RWPE1 (cell line): Measurements from ENCODE around the gene EEA1.
"Not testable (repeated sequence)": the region's sequence is repeated elsewhere in the genome, so short reads cannot be mapped to it uniquely, and the experiment has no call there.

Source experiments
- CTCF ChIA-PET: fragments of 350-600 bp; sonication (Branson Sonifier 250); formaldehyde crosslinking; extraction: SDS; loops from one replicate; lab custom pipeline; 2021; lab: Yijun Ruan, JAX
- POLR2A ChIA-PET: fragments of 400-600 bp; formaldehyde crosslinking; extraction: SDS; loops from one replicate; lab custom pipeline; 2020; ENCODE audit warnings: antibody characterized with exemption; ENCODE audit not compliant: low non-redundant PET; lab: Yijun Ruan, JAX
- DNase-seq: peaks from one replicate; pipeline ENCODE4 v3.0.0; 2012; ENCODE audit warnings: low spot score
- H3K27ac ChIP-seq: fragments of 450-650 bp; 2 replicates; pipeline ENCODE4 v1.5.1; 2017
- TF ChIP-seq, protein P1 (sequence below): fragments of 450-650 bp; conservative IDR thresholded peaks from 2 replicates; pipeline ENCODE4 v1.5.1; 2017; ENCODE audit warnings: low read depth, mild to moderate bottlenecking

EEA1 gene

GRCh38 chr12:92764831-92765230, 164.3 kb downstream of the EEA1 start:
- TF ChIP-seq, protein P1, sequence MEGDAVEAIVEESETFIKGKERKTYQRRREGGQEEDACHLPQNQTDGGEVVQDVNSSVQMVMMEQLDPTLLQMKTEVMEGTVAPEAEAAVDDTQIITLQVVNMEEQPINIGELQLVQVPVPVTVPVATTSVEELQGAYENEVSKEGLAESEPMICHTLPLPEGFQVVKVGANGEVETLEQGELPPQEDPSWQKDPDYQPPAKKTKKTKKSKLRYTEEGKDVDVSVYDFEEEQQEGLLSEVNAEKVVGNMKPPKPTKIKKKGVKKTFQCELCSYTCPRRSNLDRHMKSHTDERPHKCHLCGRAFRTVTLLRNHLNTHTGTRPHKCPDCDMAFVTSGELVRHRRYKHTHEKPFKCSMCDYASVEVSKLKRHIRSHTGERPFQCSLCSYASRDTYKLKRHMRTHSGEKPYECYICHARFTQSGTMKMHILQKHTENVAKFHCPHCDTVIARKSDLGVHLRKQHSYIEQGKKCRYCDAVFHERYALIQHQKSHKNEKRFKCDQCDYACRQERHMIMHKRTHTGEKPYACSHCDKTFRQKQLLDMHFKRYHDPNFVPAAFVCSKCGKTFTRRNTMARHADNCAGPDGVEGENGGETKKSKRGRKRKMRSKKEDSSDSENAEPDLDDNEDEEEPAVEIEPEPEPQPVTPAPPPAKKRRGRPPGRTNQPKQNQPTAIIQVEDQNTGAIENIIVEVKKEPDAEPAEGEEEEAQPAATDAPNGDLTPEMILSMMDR, result no peak
- DNase-seq, result no peak
- ChIA-PET POLR2A (no interaction called here), CTCF (interaction anchor here (0.6 kb wide), 1 partner anchor 285 kb away, joined by 4 read pairs; no protein-coding TSS in a partner anchor)
- H3K27ac ChIP-seq, result no peak overlapping the region

GRCh38 chr12:92762773-92763172, 166.3 kb downstream of the EEA1 start:
- ChIA-PET CTCF (no interaction called here), POLR2A (no interaction called here)
- TF ChIP-seq, protein P1, result no peak
- no peak overlapping the region for H3K27ac ChIP-seq
- peak; percentile 55 for DNase-seq

DNA sequence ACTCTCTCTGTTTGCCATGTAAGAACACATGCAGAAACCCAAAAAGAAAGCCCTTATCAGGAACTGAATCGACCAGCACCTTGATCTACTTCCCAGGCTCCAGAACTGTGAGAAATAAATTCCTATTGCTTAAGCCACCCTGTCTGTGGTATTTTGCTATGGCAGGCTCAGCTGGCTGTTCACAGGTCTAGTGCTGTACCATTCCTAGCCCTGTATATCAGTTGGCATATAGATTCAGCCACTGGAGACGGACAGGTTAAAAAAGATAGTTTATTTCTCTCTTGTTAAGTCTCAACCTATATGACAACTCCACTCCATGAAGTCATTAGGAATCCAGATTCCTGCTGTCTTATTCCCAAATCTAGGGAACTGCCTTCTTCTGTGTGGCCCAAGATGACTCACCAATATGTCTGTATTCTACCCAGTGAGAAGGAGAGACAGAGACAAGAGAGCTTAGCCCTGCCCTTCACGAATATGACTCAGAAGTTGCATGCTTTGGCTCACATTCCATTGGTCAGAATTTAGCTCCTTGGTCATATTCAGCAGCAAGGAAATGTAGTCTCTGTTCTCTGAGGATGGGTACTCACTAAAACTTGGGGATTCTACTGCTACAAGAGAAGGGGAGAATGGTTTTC, 169.3 kb downstream of the EEA1 start:
- CTCF ChIA-PET, result interaction anchor here (0.6 kb wide), 2 partner anchors 12 to 28 kb away, joined by 3 to 4 read pairs; no protein-coding TSS in a partner anchor
- H3K27ac ChIP-seq, result no peak overlapping the region
- DNase-seq, result peak; percentile 83
- TF ChIP-seq, protein P1, result no peak
- POLR2A ChIA-PET, result no interaction called here

DNA sequence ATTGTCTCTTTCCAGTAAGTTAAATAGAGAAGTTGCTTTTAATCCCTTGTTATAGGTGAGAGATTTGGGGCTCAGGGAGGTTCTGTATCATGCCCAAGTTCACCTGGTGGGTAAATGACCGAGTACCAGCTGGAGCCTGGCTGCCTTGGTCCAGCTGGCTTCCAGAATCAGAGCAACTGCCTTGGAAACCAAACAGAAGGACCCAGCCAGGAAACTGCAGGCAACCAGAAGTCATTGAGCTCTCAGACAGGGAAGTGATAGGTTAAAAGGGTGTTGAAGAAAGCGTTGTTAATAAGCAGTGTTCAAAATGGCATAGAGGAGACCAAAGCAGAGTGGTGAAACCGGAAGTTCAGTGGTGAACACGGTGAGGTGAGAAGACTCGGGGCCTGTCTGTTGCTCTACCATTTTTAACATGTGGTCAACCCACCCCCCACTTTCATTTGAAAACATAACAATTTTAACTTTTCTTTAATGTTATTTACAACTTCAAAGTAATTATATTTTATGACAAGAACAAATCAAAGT, 171.4 kb downstream of the EEA1 start:
- DNase-seq, result no peak
- ChIA-PET POLR2A (no interaction called here), CTCF (no interaction called here)
- no peak overlapping the region for H3K27ac ChIP-seq
- TF ChIP-seq, protein P1, result no peak

- DNase-seq, result no peak
- ChIA-PET POLR2A (no interaction called here), CTCF (no interaction called here)
- TF ChIP-seq, protein P1, result no peak
- no peak overlapping the region for H3K27ac ChIP-seq
Measured at GRCh38 chr12:92756898-92757596, 172.0 kb downstream of the EEA1 start.

GRCh38 chr12:92753976-92754885, 174.9 kb downstream of the EEA1 start:
- TF ChIP-seq, protein P1, result no peak
- CTCF ChIA-PET, result no interaction called here
- POLR2A ChIA-PET, result no interaction called here

GRCh38 chr12:92749691-92750090, 179.4 kb downstream of the EEA1 start:
- CTCF ChIA-PET, H3K27ac ChIP-seq, DNase-seq, POLR2A ChIA-PET: not testable (repeated sequence)

More at GRCh38 chr12:92753976-92754885, 174.9 kb downstream of the EEA1 start:
- H3K27ac ChIP-seq, result no peak overlapping the region
- no peak for DNase-seq
